HepG2 (cell line): ENCODE data around the gene IFNK.

Source experiments
- BORCS8-MEF2B ChIP-seq: sonication (generic); formaldehyde crosslinking; IDR thresholded peaks from 2 replicates; pipeline ENCODE4 v1.8.0; 2022; ENCODE audit warnings: mild to moderate bottlenecking, missing genetic modification reagents
- CHD2 ChIP-seq: IDR thresholded peaks from 2 replicates; pipeline ENCODE4 v1.6.1; 2011; ENCODE audit warnings: low read depth, low read length, improper control_type of control experiment
- DNMT1 ChIP-seq: sonication (generic); formaldehyde crosslinking; IDR thresholded peaks from 2 replicates; pipeline ENCODE4 v1.5.1; 2020; ENCODE audit warnings: mild to moderate bottlenecking, missing genetic modification reagents
- KDM4B ChIP-seq: sonication (generic); formaldehyde crosslinking; IDR thresholded peaks from 2 replicates; pipeline ENCODE4 v1.4.0; 2020; ENCODE audit warnings: missing genetic modification reagents
- PLRG1 ChIP-seq: fragments of 450-650 bp; conservative IDR thresholded peaks from 2 replicates; pipeline ENCODE4 v1.6.1; 2016
- TOPORS ChIP-seq: sonication (generic); formaldehyde crosslinking; IDR thresholded peaks from 2 replicates; pipeline ENCODE4 v1.8.0; 2023; ENCODE audit warnings: mild to moderate bottlenecking, missing genetic modification reagents
- ZFAT ChIP-seq: sonication (generic); formaldehyde crosslinking; conservative IDR thresholded peaks from 2 replicates; pipeline ENCODE4 v1.8.1; 2023; ENCODE audit warnings: missing genetic modification reagents, inconsistent platforms
- ZNF10 ChIP-seq: sonication (generic); formaldehyde crosslinking; IDR thresholded peaks from 2 replicates; pipeline ENCODE4 v1.4.0; 2020; ENCODE audit warnings: mild to moderate bottlenecking, low read depth, missing genetic modification reagents, borderline replicate concordance
- ZNF331 ChIP-seq: sonication (generic); formaldehyde crosslinking; IDR thresholded peaks from 2 replicates; pipeline ENCODE4 v1.4.0; 2020; ENCODE audit warnings: missing genetic modification reagents
- ZNF546 ChIP-seq: sonication (generic); formaldehyde crosslinking; conservative IDR thresholded peaks from 2 replicates; pipeline ENCODE4 v1.8.1; 2023; ENCODE audit warnings: mild to moderate bottlenecking, missing genetic modification reagents
- ZNF605 ChIP-seq: sonication (generic); formaldehyde crosslinking; IDR thresholded peaks from 2 replicates; pipeline ENCODE4 v1.8.0; 2022; ENCODE audit warnings: mild to moderate bottlenecking, missing genetic modification reagents
- TF ChIP-seq, protein P1 (sequence below): IDR thresholded peaks from 2 replicates; pipeline ENCODE4 v1.6.1; 2016
- TF ChIP-seq, protein P2 (sequence below): sonication (generic); formaldehyde crosslinking; IDR thresholded peaks from 2 replicates; pipeline ENCODE4 v1.5.0; 2020; ENCODE audit warnings: mild to moderate bottlenecking, missing genetic modification reagents, moderate library complexity

GRCh38 chr9:27573634-27574590 is 49.8 kb downstream of the IFNK start:
- TF ChIP-seq TOPORS (CRISPR knock-in tag) (no peak), ZNF546 (no peak), ZNF605 (CRISPR knock-in tag) (peak; percentile 64; the same call in 1 of the 2 replicates), ZNF10 (CRISPR knock-in tag) (no peak), BORCS8-MEF2B (no peak), ZNF331 (peak; percentile 66; the same call in 1 of the 2 replicates), KDM4B (CRISPR knock-in tag) (no peak), DNMT1 (no peak), PLRG1 (no peak), ZFAT (no peak), CHD2 (peak; percentile 54; the same call in 1 of the 2 replicates)
- TF ChIP-seq, protein P1, sequence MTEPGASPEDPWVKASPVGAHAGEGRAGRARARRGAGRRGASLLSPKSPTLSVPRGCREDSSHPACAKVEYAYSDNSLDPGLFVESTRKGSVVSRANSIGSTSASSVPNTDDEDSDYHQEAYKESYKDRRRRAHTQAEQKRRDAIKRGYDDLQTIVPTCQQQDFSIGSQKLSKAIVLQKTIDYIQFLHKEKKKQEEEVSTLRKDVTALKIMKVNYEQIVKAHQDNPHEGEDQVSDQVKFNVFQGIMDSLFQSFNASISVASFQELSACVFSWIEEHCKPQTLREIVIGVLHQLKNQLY (CRISPR knock-in tag) = no peak
- TF ChIP-seq, protein P2, sequence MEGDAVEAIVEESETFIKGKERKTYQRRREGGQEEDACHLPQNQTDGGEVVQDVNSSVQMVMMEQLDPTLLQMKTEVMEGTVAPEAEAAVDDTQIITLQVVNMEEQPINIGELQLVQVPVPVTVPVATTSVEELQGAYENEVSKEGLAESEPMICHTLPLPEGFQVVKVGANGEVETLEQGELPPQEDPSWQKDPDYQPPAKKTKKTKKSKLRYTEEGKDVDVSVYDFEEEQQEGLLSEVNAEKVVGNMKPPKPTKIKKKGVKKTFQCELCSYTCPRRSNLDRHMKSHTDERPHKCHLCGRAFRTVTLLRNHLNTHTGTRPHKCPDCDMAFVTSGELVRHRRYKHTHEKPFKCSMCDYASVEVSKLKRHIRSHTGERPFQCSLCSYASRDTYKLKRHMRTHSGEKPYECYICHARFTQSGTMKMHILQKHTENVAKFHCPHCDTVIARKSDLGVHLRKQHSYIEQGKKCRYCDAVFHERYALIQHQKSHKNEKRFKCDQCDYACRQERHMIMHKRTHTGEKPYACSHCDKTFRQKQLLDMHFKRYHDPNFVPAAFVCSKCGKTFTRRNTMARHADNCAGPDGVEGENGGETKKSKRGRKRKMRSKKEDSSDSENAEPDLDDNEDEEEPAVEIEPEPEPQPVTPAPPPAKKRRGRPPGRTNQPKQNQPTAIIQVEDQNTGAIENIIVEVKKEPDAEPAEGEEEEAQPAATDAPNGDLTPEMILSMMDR (CRISPR knock-in tag) = no peak
